Activated B cell treated with CpG ODN at 0.5 μM for 24 hours (primary cell): ENCODE results near the gene DDIAS. TPM values are rescaled to one million over a fixed set of nuclear protein-coding genes. Genes with fewer than 3 reads are reported as not detected.

Source experiments
- ATAC-seq: fragments of 200-7000 bp; cut with Tn5 transposase; one replicate; pipeline ENCODE4 v1.10.0; 2021; ENCODE audit warnings: low read depth, mild to moderate bottlenecking, moderate library complexity
- CTCF ChIA-PET: fragments of 350-600 bp; sonication (Branson Sonifier 250); formaldehyde crosslinking; loops from one replicate; lab custom pipeline; 2021; ENCODE audit warnings: antibody characterized with exemption; lab: Charles Lee
- POLR2A ChIA-PET: fragments of 350-600 bp; sonication (Branson Sonifier 250); formaldehyde crosslinking; loops from one replicate; lab custom pipeline; 2021; ENCODE audit warnings: antibody characterized with exemption; lab: Charles Lee
- DNase-seq: peaks from one replicate; pipeline ENCODE4 v3.0.0; 2022
- H3K27ac Mint-ChIP-seq: one replicate; pipeline ENCODE4 v1.8.0; 2020; ENCODE audit warnings: mixed read lengths
- H3K27me3 Mint-ChIP-seq: one replicate; pipeline ENCODE4 v1.8.0; 2021; ENCODE audit warnings: mixed read lengths
- H3K36me3 Mint-ChIP-seq: one replicate; pipeline ENCODE4 v1.8.0; 2021; ENCODE audit warnings: low read depth, mixed read lengths
- H3K4me1 Mint-ChIP-seq: one replicate; pipeline ENCODE4 v1.8.0; 2021; ENCODE audit warnings: mixed read lengths
- H3K4me3 Mint-ChIP-seq: one replicate; pipeline ENCODE4 v1.8.0; 2020; ENCODE audit warnings: mild to moderate bottlenecking, mixed read lengths
- H3K9me3 Mint-ChIP-seq: one replicate; pipeline ENCODE4 v1.8.0; 2020; ENCODE audit warnings: mixed read lengths
- CTCF ChIP-seq: fragments of 200-600 bp; IDR thresholded peaks from one replicate; pipeline ENCODE4 v1.8.0; 2022; ENCODE audit warnings: antibody characterized with exemption, mild to moderate bottlenecking
- intact Hi-C: fragments of 100-400 bp; cut with micrococcal nuclease; formaldehyde crosslinking; loops from one replicate; pipeline ENCODE4 v1.15.1; 2024
- total RNA-seq: library from RNA; stranded (reverse); gene quantifications from 2 replicates; pipeline ENCODE4 v1.2.3, GENCODE V29; 2022

The DDIAS gene
- total RNA-seq, 1 donor from 2014 or later: 4.7 TPM

- Mint-ChIP-seq H3K27ac (peak overlapping the region; percentile 57), H3K4me1 (peaks cover 54% of the 10 kb centered on the region)
Measured at GRCh38 chr11:82978422-82979099, 77.0 kb downstream of the DDIAS start.

DNA sequence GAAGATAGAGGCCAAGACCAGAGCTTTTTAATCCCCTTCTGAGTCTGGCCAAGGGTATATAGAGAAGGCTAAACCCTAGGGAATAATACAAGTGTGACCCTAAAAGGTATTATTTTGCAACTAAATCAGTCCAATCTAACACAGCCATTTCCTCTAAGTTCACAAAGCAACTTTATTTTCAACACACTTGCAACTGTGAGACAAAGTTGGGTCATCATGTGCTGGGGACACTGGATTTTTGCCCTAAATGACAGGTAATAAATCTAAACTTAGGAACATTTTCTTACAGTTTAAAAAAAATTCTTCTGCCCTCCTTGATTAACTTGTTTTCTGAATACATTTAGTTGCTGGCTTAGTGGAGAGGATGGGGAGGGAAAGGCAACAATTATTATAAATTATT is 78.3 kb downstream of the DDIAS start:
- no peak for DNase-seq
- ATAC-seq: no peak
- no peak overlapping the region for H3K4me3 Mint-ChIP-seq
- POLR2A ChIA-PET: interaction anchor here (0.7 to 0.9 kb wide), 2 partner anchors 12 to 82 kb away, joined by 3 to 5 read pairs; no protein-coding TSS in a partner anchor
- intact Hi-C loops: loop anchor here (5.0 kb wide), 1 partner anchor 73 kb away; no protein-coding TSS in a partner anchor
- H3K9me3 Mint-ChIP-seq: no peaks in the 10 kb centered on the region
- H3K36me3 Mint-ChIP-seq: peaks cover 70% of the 10 kb centered on the region
- TF ChIP-seq CTCF: no peak
- CTCF ChIA-PET: interaction anchor here (0.6 kb wide), 1 partner anchor 16 kb away, joined by 3 read pairs; no protein-coding TSS in a partner anchor
- peaks cover 47% of the 10 kb centered on the region for H3K4me1 Mint-ChIP-seq
- H3K27me3 Mint-ChIP-seq: no peaks in the 10 kb centered on the region
- peak overlapping the region; percentile 53 for H3K27ac Mint-ChIP-seq

More at GRCh38 chr11:82978422-82979099, 77.0 kb downstream of the DDIAS start:
- DNase-seq (no peak), ATAC-seq (peak; percentile 42)
- peaks cover 61% of the 10 kb centered on the region for H3K36me3 Mint-ChIP-seq
- no peaks in the 10 kb centered on the region for H3K9me3 Mint-ChIP-seq
- CTCF ChIA-PET: no interaction called here
- no peak for TF ChIP-seq CTCF
- H3K27me3 Mint-ChIP-seq: no peaks in the 10 kb centered on the region
- H3K4me3 Mint-ChIP-seq: no peak overlapping the region
- POLR2A ChIA-PET: no interaction called here
- intact Hi-C loops: loop anchor here (5.0 kb wide), 1 partner anchor 71 kb away; no protein-coding TSS in a partner anchor

GRCh38 chr11:82980292-82980691 is 78.8 kb downstream of the DDIAS start:
- no peak for ATAC-seq
- H3K27me3 Mint-ChIP-seq: no peaks in the 10 kb centered on the region

DNA sequence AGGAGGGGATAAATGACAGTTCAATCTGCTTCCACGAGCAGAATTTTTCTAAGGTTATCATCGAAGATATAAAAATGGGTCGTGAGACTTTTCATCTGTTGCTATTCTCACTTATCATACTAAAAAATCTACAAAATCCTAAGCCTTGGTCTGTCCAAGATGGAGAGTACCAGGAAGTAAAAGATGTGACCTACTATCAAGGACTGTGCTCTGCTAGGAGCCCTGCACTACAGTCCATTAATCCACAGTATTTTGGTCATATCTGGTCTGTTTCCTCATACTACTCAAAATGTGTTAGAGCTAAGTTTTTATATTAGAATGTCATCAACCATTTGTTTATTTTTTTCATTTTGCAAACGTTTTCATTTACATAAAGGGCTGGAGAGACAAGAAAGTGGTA is 79.4 kb downstream of the DDIAS start:
- TF ChIP-seq CTCF: no peak
- ATAC-seq: no peak
- Mint-ChIP-seq H3K9me3 (no peaks in the 10 kb centered on the region), H3K4me1 (peaks cover 43% of the 10 kb centered on the region), H3K4me3 (no peak overlapping the region), H3K27me3 (no peaks in the 10 kb centered on the region), H3K27ac (peak overlapping the region; percentile 35), H3K36me3 (peaks cover 78% of the 10 kb centered on the region)
- ChIA-PET POLR2A (interaction anchor here (0.6 to 0.9 kb wide), 2 partner anchors 70 to 81 kb away, joined by 3 to 5 read pairs; no protein-coding TSS in a partner anchor), CTCF (no interaction called here)
- intact Hi-C loops: no loop called here
- no peak for DNase-seq

More at GRCh38 chr11:82980292-82980691, 78.8 kb downstream of the DDIAS start:
- intact Hi-C loops: no loop called here
- CTCF ChIA-PET: interaction anchor here (0.6 kb wide), 1 partner anchor 15 kb away, joined by 3 read pairs; no protein-coding TSS in a partner anchor
- Mint-ChIP-seq H3K9me3 (no peaks in the 10 kb centered on the region), H3K4me3 (no peak overlapping the region), H3K4me1 (peaks cover 45% of the 10 kb centered on the region), H3K36me3 (peaks cover 72% of the 10 kb centered on the region), H3K27ac (peak overlapping the region; percentile 22)
- TF ChIP-seq CTCF: no peak
- no peak for DNase-seq
- POLR2A ChIA-PET: interaction anchor here (0.6 to 0.9 kb wide), 2 partner anchors 71 to 82 kb away, joined by 3 to 5 read pairs; no protein-coding TSS in a partner anchor

GRCh38 chr11:82981852-82982251 is 80.3 kb downstream of the DDIAS start:
- TF ChIP-seq CTCF: no peak
- DNase-seq: no peak
- POLR2A ChIA-PET: interaction anchor here (1.2 kb wide), 1 partner anchor 27 kb away, joined by 3 read pairs; no protein-coding TSS in a partner anchor
- Mint-ChIP-seq H3K27ac (no peak overlapping the region), H3K36me3 (peaks cover 83% of the 10 kb centered on the region), H3K4me3 (no peak overlapping the region), H3K9me3 (no peaks in the 10 kb centered on the region), H3K27me3 (no peaks in the 10 kb centered on the region), H3K4me1 (peaks cover 37% of the 10 kb centered on the region)
- intact Hi-C loops: no loop called here
- CTCF ChIA-PET: no interaction called here
- no peak for ATAC-seq
